ENCODE measurements around the gene TCP11L2. TPM values are rescaled to one million over a fixed set of nuclear protein-coding genes. Genes with fewer than 3 reads are reported as not detected.
"Not testable (repeated sequence)": the region's sequence is repeated elsewhere in the genome, so short reads cannot be mapped to it uniquely, and the experiment has no call there.

TCP11L2 gene
- total and polyA plus RNA-seq, 2 of the 4 experiments (the other 2 are of a cell fraction) = 7.3 to 32.8 TPM

- H3K14ac ChIP-seq (replicated peaks; ENCODE audit: low read depth, low read length); H2BK120ac ChIP-seq (ENCODE audit: low read depth, low read length); H2AK9ac ChIP-seq (replicated peaks; ENCODE audit: low read depth, low read length, poor library complexity); H2AK5ac ChIP-seq (ENCODE audit: low read depth, low read length); H3K27ac ChIP-seq (ENCODE audit: insufficient read depth, low read length); H3K18ac ChIP-seq (ENCODE audit: low read depth, low read length); H4K91ac ChIP-seq (ENCODE audit: insufficient read depth, low read depth, low read length); POLR2A ChIA-PET (ENCODE audit: unreplicated experiment); H4K5ac ChIP-seq (ENCODE audit: low read depth, low read length); DNase-seq; H2BK5ac ChIP-seq (ENCODE audit: low read depth, low read length, poor library complexity, severe bottlenecking); H3K27me3 ChIP-seq (ENCODE audit: control insufficient read depth, insufficient read depth, low read length); H3K23ac ChIP-seq (ENCODE audit: low read depth, low read length); H3K56ac ChIP-seq (ENCODE audit: extremely low read depth, insufficient read depth, low read length); ATAC-seq (ENCODE audit: low read depth); H3K9me3 ChIP-seq (ENCODE audit: control insufficient read depth, insufficient read depth, low read length); H4K20me1 ChIP-seq (ENCODE audit: insufficient read depth, low read length); H3K79me1 ChIP-seq (ENCODE audit: low read depth in 1 of 2, low read length in 2 of 2); H3K4ac ChIP-seq (ENCODE audit: low read depth, low read length); H2BK15ac ChIP-seq (ENCODE audit: low read depth, low read length); H3K9me1 ChIP-seq (ENCODE audit: insufficient read depth, low read length); H3K4me3 ChIP-seq (ENCODE audit: insufficient read depth, low read depth, low read length); H3K9ac ChIP-seq (ENCODE audit: low read depth, low read length); intact Hi-C loops (cut with micrococcal nuclease); H4K8ac ChIP-seq (ENCODE audit: low read depth in 2 of 2, low read length in 2 of 2); H2AFZ ChIP-seq (replicated peaks; ENCODE audit: low read length, poor library complexity); BruUV-seq (replicated peaks); H3K4me2 ChIP-seq (ENCODE audit: low read depth, low read length); H3K4me1 ChIP-seq (ENCODE audit: control insufficient read depth, insufficient read depth, low read length); H2BK20ac ChIP-seq (ENCODE audit: low read depth, low read length): not testable (repeated sequence)
- CTCF ChIA-PET = interaction anchor here (0.7 kb wide), 1 partner anchor 537 kb away, joined by 3 read pairs; no protein-coding TSS in a partner anchor
- in situ Hi-C loops (cut with MboI; ENCODE audit: low sequenced_read_pairs) = loop anchor here (10.0 kb wide), 1 partner anchor 463 kb away; no protein-coding TSS in a partner anchor
- H3K36me3 ChIP-seq (ENCODE audit: control insufficient read depth, insufficient read depth, low read length) = peaks cover 11% of the 10 kb centered on the region
- dilution Hi-C loops (cut with HindIII; ENCODE audit: low sequenced_read_pairs, unreplicated experiment) = loop anchor here (25.0 kb wide), 1 partner anchor 530 kb away; no protein-coding TSS in a partner anchor
- WGBS, 2 experiments (ENCODE audit: extremely low coverage in 2 of 2, insufficient read length in 1 of 2) = no CpG with 5 or more reads among the region's 4 CpGs
Observed at GRCh38 chr12:106381866-106382265, 79.3 kb downstream of the TCP11L2 start.

Measured in IMR-90 (cell line).